K562 (cell line): ENCODE measurements around the gene TSPAN15. TPM values are rescaled to one million over a fixed set of nuclear protein-coding genes. Genes with fewer than 3 reads are reported as not detected.

Experiments
- ATAC-seq: fragments of 200-7000 bp; cut with Tn5 transposase; 3 replicates; pipeline ENCODE4 v1.9.1; 2020; ENCODE audit warnings: moderate library complexity
- BruUV-seq: library from RNA; stranded (reverse); fragments of 400-500 nt; replicated peaks from 2 replicates; lab custom pipeline; 2021; lab: Mats Ljungman, UMichigan
- CTCF ChIA-PET: fragments of 300-600 bp; formaldehyde crosslinking; extraction: SDS; loops from one replicate; lab custom pipeline; 2021; ENCODE audit warnings: low intra/inter-chr PET ratio; lab: Yijun Ruan, JAX
- POLR2A ChIA-PET: fragments of 300-600, 350-650 bp; sonication (Branson Sonifier 250); formaldehyde crosslinking; extraction: SDS; loops from one replicate; lab custom pipeline; 2021; ENCODE audit warnings: antibody characterized with exemption, inconsistent platforms; lab: Yijun Ruan, JAX
- DNase-seq, 4 experiments: peaks; one replicate each; pipeline versions ENCODE4 v3.0.0 to v3.0.0-alpha.2; 2011 to 2018; ENCODE audit warnings: low spot score in 3 of 4, mixed read lengths in 3 of 4; ENCODE audit errors: extremely low read depth in 1 of 4
- FAIRE-seq: peaks from 2 replicates; lab custom pipeline; 2011; peaks lifted over from hg19 to GRCh38; lab: Jason Lieb, UNC
- H2AFZ ChIP-seq: 2 replicates; pipeline ENCODE4 v1.6.0; 2011; ENCODE audit warnings: low read depth, low read length, control low read depth, inconsistent platforms
- H3K27ac ChIP-seq: fragments of 200-600 bp; 3 replicates; pipeline ENCODE4 v1.8.0; 2011; ENCODE audit warnings: low read depth, mild to moderate bottlenecking, control low read depth, inconsistent platforms, low read length, moderate library complexity, mixed read lengths; ENCODE audit errors: extremely low read depth
- H3K27me3 ChIP-seq, 2 experiments: fragments of 300-600 bp in 1 of 2; 2 replicates in 1 of 2; 3 replicates in 1 of 2; pipeline versions ENCODE4 v1.6.0 to v1.8.0; 2011; ENCODE audit warnings: inconsistent platforms in 2 of 2, low read length in 2 of 2, mild to moderate bottlenecking in 1 of 2, mixed read lengths in 1 of 2, moderate library complexity in 1 of 2; ENCODE audit not compliant: control insufficient read depth in 2 of 2, insufficient read depth in 2 of 2
- H3K36me3 ChIP-seq: fragments of 300-600 bp; 3 replicates; pipeline ENCODE4 v1.8.0; 2011; ENCODE audit warnings: mild to moderate bottlenecking, low read length, inconsistent platforms; ENCODE audit not compliant: control insufficient read depth, insufficient read depth
- H3K4me1 ChIP-seq, 2 experiments: fragments of 200-600 bp in 1 of 2; replicated peaks in 1 of 2; 2 replicates in 1 of 2; 3 replicates in 1 of 2; pipeline versions ENCODE4 v1.5.1 to v1.8.0; 2011; ENCODE audit warnings: inconsistent platforms in 2 of 2, low read length in 2 of 2, mild to moderate bottlenecking in 1 of 2, mixed read lengths in 1 of 2, moderate library complexity in 1 of 2; ENCODE audit not compliant: control insufficient read depth in 2 of 2, insufficient read depth in 2 of 2
- H3K4me2 ChIP-seq: 2 replicates; pipeline ENCODE4 v1.6.1; 2011; ENCODE audit warnings: low read length, control low read depth, inconsistent platforms, mixed read lengths; ENCODE audit not compliant: insufficient read depth
- H3K4me3 ChIP-seq: fragments of 200-600 bp; sonication (generic), shearing (Covaris generic); 2 replicates; pipeline ENCODE4 v1.5.1; 2016; ENCODE audit warnings: control low read depth, inconsistent platforms
- H3K79me2 ChIP-seq: fragments of 200-600 bp; 3 replicates; pipeline ENCODE4 v1.8.0; 2011; ENCODE audit warnings: low read length, inconsistent platforms; ENCODE audit not compliant: control insufficient read depth, insufficient read depth
- H3K9ac ChIP-seq, 2 experiments: 2 replicates each; pipeline versions ENCODE4 v1.6.0 to v1.6.1; 2011; ENCODE audit warnings: low read depth in 2 of 2, low read length in 2 of 2, control low read depth in 1 of 2, inconsistent platforms in 1 of 2, mild to moderate bottlenecking in 1 of 2, mixed read lengths in 1 of 2; ENCODE audit not compliant: insufficient read depth in 1 of 2
- H3K9me1 ChIP-seq: one replicate; pipeline ENCODE4 v1.6.0; 2011; ENCODE audit warnings: inconsistent platforms, mild to moderate bottlenecking, low read length, moderate library complexity; ENCODE audit not compliant: control insufficient read depth, insufficient read depth
- H3K9me3 ChIP-seq: replicated peaks from 2 replicates; pipeline ENCODE4 v1.5.1; 2011; ENCODE audit warnings: low read depth, low read length, inconsistent platforms; ENCODE audit not compliant: control insufficient read depth, insufficient read depth
- H4K20me1 ChIP-seq: replicated peaks from 2 replicates; pipeline ENCODE4 v1.6.1; 2011; ENCODE audit warnings: low read length, inconsistent platforms, mixed read lengths; ENCODE audit not compliant: control insufficient read depth, insufficient read depth
- POLR2A ChIP-seq: fragments of 450-650 bp; conservative IDR thresholded peaks from 2 replicates; pipeline ENCODE4 v1.6.1; 2016
- SUPT5H ChIP-seq: fragments of 450-650 bp; IDR thresholded peaks from 2 replicates; pipeline ENCODE4 v1.6.1; 2016
- ZNF121 ChIP-seq: sonication (generic); formaldehyde crosslinking; conservative IDR thresholded peaks from 2 replicates; pipeline ENCODE4 v1.8.0; 2022; ENCODE audit warnings: missing genetic modification reagents
- ZNF133 ChIP-seq: fragments of 250-450 bp; sonication (Bioruptor Pico); IDR thresholded peaks from 2 replicates; pipeline ENCODE4 v1.4.0; 2020; ENCODE audit warnings: mild to moderate bottlenecking
- WGBS: fragments of 100-300 bp; shearing (Covaris generic); methylation state at CpG from one replicate; pipeline ENCODE4 v1.1.6; 2016; ENCODE audit warnings: low coverage, mixed read lengths; ENCODE audit not compliant: insufficient coverage; ENCODE audit errors: missing lambda C conversion rate; 5-methylcytosine and 5-hydroxymethylcytosine counted together
- in situ Hi-C: fragments of 300-500 bp; cut with MboI; formaldehyde crosslinking; loops from 4 replicates; pipeline ENCODE4 v1.15.0; 2018; ENCODE audit warnings: inconsistent platforms, mixed read lengths
- intact Hi-C: fragments of 100-400 bp; cut with micrococcal nuclease; formaldehyde crosslinking; loops from 2 replicates; pipeline ENCODE4 v1.14.2; 2022
- polyA plus RNA-seq, 8 experiments: library from polyadenylated mRNA; depleted of rRNA in 4 of 8; stranded (reverse) in 5 of 8; unstranded in 3 of 8; fragments of >200 nt; fragmentation: Nextera tagmentation in 2 of 8; fragmentation: Illumina TruSeq in 1 of 8; extraction: Ambion mirVana in 2 of 8; extraction: Trizol in 1 of 8; gene quantifications; 2 replicates each; pipeline versions ENCODE4 v1.2.1 to v1.2.3, GENCODE V29; 2011 to 2014; ENCODE audit warnings: inconsistent platforms in 1 of 8, missing spikeins in 1 of 8
- total RNA-seq, 7 experiments: library from RNA; depleted of rRNA in 6 of 7; stranded (reverse); fragments of >200 nt in 6 of 7; fragmentation: Illumina TruSeq in 2 of 7; extraction: Trizol in 2 of 7; gene quantifications; 2 replicates each; pipeline versions ENCODE4 v1.2.1 to v1.2.3, GENCODE V29; 2011 to 2021; ENCODE audit warnings: low replicate concordance in 1 of 7
- TF ChIP-seq, protein P1 (sequence below): sonication (generic); formaldehyde crosslinking; IDR thresholded peaks from 2 replicates; pipeline ENCODE4 v1.5.0; 2020; ENCODE audit warnings: missing genetic modification reagents
- TF ChIP-seq, protein P2 (sequence below): fragments of 450-650 bp; formaldehyde crosslinking; IDR thresholded peaks from 2 replicates; pipeline ENCODE4 v1.4.0; 2020; ENCODE audit warnings: mild to moderate bottlenecking, moderate library complexity

The TSPAN15 gene
- total and polyA plus RNA-seq, 9 of the 15 experiments (the other 6 are each of a cell fraction or from before 2014, with no cell fraction given), result 0.33 to 1.0 (median 0.45) TPM; not detected in 2

DNA sequence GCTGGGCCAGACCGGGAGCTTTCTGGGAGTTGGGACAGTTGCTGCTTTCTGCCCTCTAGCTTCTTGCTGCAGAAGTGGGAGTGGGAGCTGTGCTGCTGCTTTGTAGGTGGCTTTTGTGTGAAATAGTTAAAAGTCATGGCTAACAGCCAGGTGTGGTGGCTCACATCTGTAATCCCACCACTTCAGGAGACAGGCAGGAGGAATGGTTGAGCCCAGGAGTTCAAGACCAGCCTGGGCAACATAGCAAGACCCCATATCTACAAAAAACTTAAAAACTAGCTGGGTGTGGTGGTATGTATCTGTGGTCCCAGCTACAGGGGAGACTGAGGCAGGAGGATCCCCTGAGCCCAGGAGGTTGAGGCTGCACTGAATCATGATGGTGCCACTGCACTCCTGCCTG lies 48.2 kb upstream of the TSPAN15 start:
- no peaks in the 10 kb centered on the region for H3K27me3 ChIP-seq
- H3K4me1 ChIP-seq, result peaks cover 3 to 22% of the 10 kb centered on the region in 2 experiments; a peak in 4 of 5 replicates
- ATAC-seq, result no peak
- H3K36me3 ChIP-seq, result peaks cover 63% of the 10 kb centered on the region
- FAIRE-seq, result no peak
- H3K27ac ChIP-seq, result no peak overlapping the region
- CTCF ChIA-PET, result no interaction called here
- WGBS, result 61% methylated on average over 1 of the region's 1 CpG
- no peak overlapping the region for H3K4me2 ChIP-seq
- no peak for DNase-seq
- no peaks in the 10 kb centered on the region for H3K79me2 ChIP-seq
- no peak overlapping the region for H2AFZ ChIP-seq
- H4K20me1 ChIP-seq, result 0 out of 2 replicates have a peak, but pooled peaks cover 4% of the 10 kb centered on the region
- TF ChIP-seq POLR2A, result 0 out of 2 replicates have a peak, but pooled peaks have one; percentile 35
- peak; percentile 91 for TF ChIP-seq ZNF121 (CRISPR knock-in tag)
- TF ChIP-seq SUPT5H, result 0 out of 2 replicates have a peak, but pooled peaks have one; percentile 34
- TF ChIP-seq, protein P1, sequence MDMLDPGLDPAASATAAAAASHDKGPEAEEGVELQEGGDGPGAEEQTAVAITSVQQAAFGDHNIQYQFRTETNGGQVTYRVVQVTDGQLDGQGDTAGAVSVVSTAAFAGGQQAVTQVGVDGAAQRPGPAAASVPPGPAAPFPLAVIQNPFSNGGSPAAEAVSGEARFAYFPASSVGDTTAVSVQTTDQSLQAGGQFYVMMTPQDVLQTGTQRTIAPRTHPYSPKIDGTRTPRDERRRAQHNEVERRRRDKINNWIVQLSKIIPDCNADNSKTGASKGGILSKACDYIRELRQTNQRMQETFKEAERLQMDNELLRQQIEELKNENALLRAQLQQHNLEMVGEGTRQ (CRISPR knock-in tag), result no peak
- TF ChIP-seq, protein P2, sequence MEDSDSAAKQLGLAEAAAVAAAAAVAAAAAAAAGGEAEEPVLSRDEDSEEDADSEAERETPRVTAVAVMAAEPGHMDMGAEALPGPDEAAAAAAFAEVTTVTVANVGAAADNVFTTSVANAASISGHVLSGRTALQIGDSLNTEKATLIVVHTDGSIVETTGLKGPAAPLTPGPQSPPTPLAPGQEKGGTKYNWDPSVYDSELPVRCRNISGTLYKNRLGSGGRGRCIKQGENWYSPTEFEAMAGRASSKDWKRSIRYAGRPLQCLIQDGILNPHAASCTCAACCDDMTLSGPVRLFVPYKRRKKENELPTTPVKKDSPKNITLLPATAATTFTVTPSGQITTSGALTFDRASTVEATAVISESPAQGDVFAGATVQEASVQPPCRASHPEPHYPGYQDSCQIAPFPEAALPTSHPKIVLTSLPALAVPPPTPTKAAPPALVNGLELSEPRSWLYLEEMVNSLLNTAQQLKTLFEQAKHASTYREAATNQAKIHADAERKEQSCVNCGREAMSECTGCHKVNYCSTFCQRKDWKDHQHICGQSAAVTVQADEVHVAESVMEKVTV, result no peak
- no peak for TF ChIP-seq ZNF133 (CRISPR knock-in tag)
- no peak overlapping the region for H3K4me3 ChIP-seq
- H3K9me1 ChIP-seq, result peaks cover 2% of the 10 kb centered on the region
- no TSS peak for BruUV-seq
- in situ Hi-C loops (no loop called here), intact Hi-C loops (no loop called here)
- H3K9ac ChIP-seq, result no peak overlapping the region
- no peaks in the 10 kb centered on the region for H3K9me3 ChIP-seq
- POLR2A ChIA-PET, result interaction anchor here (1.8 kb wide), 1 partner anchor 10 kb away, joined by 6 read pairs; no protein-coding TSS in a partner anchor
